ENCODE results near the gene F13B. TPM values are rescaled to one million over a fixed set of nuclear protein-coding genes. Genes with fewer than 3 reads are reported as not detected.
"Not testable (repeated sequence)": the region's sequence is repeated elsewhere in the genome, so short reads cannot be mapped to it uniquely, and the experiment has no call there.

The F13B gene
- total RNA-seq, 1 donor from 2014 or later: 0.48 TPM

DNA sequence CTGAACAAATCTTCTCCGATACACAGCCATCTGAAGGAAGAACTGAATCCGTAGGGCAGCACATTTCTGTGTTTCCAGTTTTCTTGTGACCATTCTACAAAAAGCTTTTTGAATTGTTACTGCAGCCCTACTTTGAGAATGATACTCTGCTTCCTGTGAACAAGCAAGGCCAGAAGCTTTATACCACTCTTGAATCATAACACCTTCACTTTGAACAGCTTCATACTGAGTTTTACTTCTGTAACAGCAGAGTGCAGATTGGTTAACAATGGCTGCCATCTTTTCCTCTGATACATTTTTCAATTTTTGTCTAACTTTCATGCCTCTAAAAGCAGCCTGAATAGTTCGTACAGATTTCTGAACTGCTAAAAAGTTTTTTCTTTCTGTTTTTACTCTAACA is 33.6 kb upstream of the F13B start:
- H3K36me3 Mint-ChIP-seq: peaks cover 27% of the 10 kb centered on the region
- no peaks in the 10 kb centered on the region for H3K27me3 Mint-ChIP-seq
- no peak overlapping the region for H3K27ac Mint-ChIP-seq

GRCh38 chr1:197099444-197099843 is 32.4 kb upstream of the F13B start:
- no peaks in the 10 kb centered on the region for H3K4me1 Mint-ChIP-seq (ENCODE audit: unreplicated experiment)
- no peaks in the 10 kb centered on the region for H3K27me3 Mint-ChIP-seq
- no peak for DNase-seq (ENCODE audit: extremely low spot score, unreplicated experiment)
- H3K36me3 Mint-ChIP-seq: peaks cover 22% of the 10 kb centered on the region
- no peaks in the 10 kb centered on the region for H3K9me3 Mint-ChIP-seq
- H3K27ac Mint-ChIP-seq: no peak overlapping the region
- TF ChIP-seq, protein P1, sequence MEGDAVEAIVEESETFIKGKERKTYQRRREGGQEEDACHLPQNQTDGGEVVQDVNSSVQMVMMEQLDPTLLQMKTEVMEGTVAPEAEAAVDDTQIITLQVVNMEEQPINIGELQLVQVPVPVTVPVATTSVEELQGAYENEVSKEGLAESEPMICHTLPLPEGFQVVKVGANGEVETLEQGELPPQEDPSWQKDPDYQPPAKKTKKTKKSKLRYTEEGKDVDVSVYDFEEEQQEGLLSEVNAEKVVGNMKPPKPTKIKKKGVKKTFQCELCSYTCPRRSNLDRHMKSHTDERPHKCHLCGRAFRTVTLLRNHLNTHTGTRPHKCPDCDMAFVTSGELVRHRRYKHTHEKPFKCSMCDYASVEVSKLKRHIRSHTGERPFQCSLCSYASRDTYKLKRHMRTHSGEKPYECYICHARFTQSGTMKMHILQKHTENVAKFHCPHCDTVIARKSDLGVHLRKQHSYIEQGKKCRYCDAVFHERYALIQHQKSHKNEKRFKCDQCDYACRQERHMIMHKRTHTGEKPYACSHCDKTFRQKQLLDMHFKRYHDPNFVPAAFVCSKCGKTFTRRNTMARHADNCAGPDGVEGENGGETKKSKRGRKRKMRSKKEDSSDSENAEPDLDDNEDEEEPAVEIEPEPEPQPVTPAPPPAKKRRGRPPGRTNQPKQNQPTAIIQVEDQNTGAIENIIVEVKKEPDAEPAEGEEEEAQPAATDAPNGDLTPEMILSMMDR (conservative IDR thresholded peaks at IDR 0.05): no peak
- no peak overlapping the region for H3K4me3 Mint-ChIP-seq

More for the DNA sequence above, 33.6 kb upstream of the F13B start:
- Mint-ChIP-seq H3K4me3 (no peak overlapping the region), H3K9me3 (no peaks in the 10 kb centered on the region), H3K4me1 (ENCODE audit: unreplicated experiment) (no peaks in the 10 kb centered on the region)
- no peak for DNase-seq (ENCODE audit: extremely low spot score, unreplicated experiment)
- TF ChIP-seq, protein P1 (conservative IDR thresholded peaks at IDR 0.05): no peak

- not testable (repeated sequence) for H3K27ac Mint-ChIP-seq; DNase-seq (ENCODE audit: extremely low spot score, unreplicated experiment); H3K27me3 Mint-ChIP-seq; H3K4me1 Mint-ChIP-seq (ENCODE audit: unreplicated experiment); H3K4me3 Mint-ChIP-seq; H3K9me3 Mint-ChIP-seq
- H3K36me3 Mint-ChIP-seq: peaks cover 15% of the 10 kb centered on the region
These were observed 29.9 kb upstream of the F13B start for GRCh38 chr1:197096971-197097370.

GRCh38 chr1:197096137-197096536 is 29.1 kb upstream of the F13B start:
- H3K27me3 Mint-ChIP-seq: no peaks in the 10 kb centered on the region
- TF ChIP-seq, protein P1 (conservative IDR thresholded peaks at IDR 0.05): no peak
- H3K36me3 Mint-ChIP-seq: peaks cover 15% of the 10 kb centered on the region
- H3K4me1 Mint-ChIP-seq (ENCODE audit: unreplicated experiment): no peaks in the 10 kb centered on the region
- DNase-seq (ENCODE audit: extremely low spot score, unreplicated experiment): no peak
- no peak overlapping the region for H3K27ac Mint-ChIP-seq
- H3K4me3 Mint-ChIP-seq: no peak overlapping the region
- H3K9me3 Mint-ChIP-seq: no peaks in the 10 kb centered on the region

GRCh38 chr1:197093226-197093885 is 26.3 kb upstream of the F13B start:
- Mint-ChIP-seq H3K27ac (no peak overlapping the region), H3K9me3 (no peaks in the 10 kb centered on the region), H3K36me3 (peaks cover 17% of the 10 kb centered on the region), H3K27me3 (no peaks in the 10 kb centered on the region), H3K4me1 (ENCODE audit: unreplicated experiment) (no peaks in the 10 kb centered on the region), H3K4me3 (no peak overlapping the region)
- TF ChIP-seq, protein P1 (conservative IDR thresholded peaks at IDR 0.05): no peak
- no peak for DNase-seq (ENCODE audit: extremely low spot score, unreplicated experiment)

DNA sequence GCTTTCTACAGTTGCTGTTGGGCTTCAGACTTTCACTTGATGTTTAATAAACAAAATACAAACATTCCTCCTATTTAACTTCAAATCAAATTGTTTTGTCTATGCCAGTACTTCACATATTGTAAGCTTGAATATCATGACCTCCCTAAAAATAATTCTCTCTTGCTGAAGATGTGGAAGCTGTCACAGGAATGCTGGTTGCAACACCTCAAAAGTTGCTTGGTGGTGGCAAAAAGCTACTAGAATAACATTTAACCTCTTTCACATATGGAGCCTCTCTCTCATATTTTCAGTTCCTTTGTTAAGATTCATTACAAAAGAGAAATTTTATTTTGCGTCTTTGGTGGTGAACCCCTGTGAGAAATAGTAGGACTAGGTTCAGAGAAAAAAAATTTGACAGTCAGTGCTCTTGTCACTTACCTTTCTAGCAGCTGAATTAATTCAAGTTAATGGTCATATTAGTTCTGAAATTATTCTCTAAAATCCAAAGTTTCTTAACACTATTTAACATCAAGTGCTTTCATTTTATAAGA is 25.5 kb upstream of the F13B start:
- no peak for DNase-seq (ENCODE audit: extremely low spot score, unreplicated experiment)
- Mint-ChIP-seq H3K4me3 (no peak overlapping the region), H3K36me3 (peaks cover 22% of the 10 kb centered on the region), H3K9me3 (no peaks in the 10 kb centered on the region), H3K27me3 (no peaks in the 10 kb centered on the region), H3K27ac (no peak overlapping the region), H3K4me1 (ENCODE audit: unreplicated experiment) (no peaks in the 10 kb centered on the region)
- TF ChIP-seq, protein P1 (conservative IDR thresholded peaks at IDR 0.05): no peak

Data from type B pancreatic cell (in vitro differentiated cells).